GM12864 (cell line): Measurements from ENCODE around the gene SPINK8.
"Not testable (repeated sequence)": the region's sequence is repeated elsewhere in the genome, so short reads cannot be mapped to it uniquely, and the experiment has no call there.

Experiments
- DNase-seq: peaks from one replicate; pipeline ENCODE4 v3.0.0-alpha.2; 2011; ENCODE audit warnings: low read depth
- H3K4me3 ChIP-seq: 2 replicates; pipeline ENCODE4 v1.5.1; 2011; ENCODE audit warnings: mild to moderate bottlenecking, low read depth, low read length, control low read depth
- TF ChIP-seq, protein P1 (sequence below): IDR thresholded peaks from 2 replicates; pipeline ENCODE4 v1.5.1; 2011; ENCODE audit warnings: low read depth, mild to moderate bottlenecking, moderate library complexity, low read length, control low read depth, inconsistent platforms; ENCODE audit errors: missing control alignments

SPINK8 gene

DNA sequence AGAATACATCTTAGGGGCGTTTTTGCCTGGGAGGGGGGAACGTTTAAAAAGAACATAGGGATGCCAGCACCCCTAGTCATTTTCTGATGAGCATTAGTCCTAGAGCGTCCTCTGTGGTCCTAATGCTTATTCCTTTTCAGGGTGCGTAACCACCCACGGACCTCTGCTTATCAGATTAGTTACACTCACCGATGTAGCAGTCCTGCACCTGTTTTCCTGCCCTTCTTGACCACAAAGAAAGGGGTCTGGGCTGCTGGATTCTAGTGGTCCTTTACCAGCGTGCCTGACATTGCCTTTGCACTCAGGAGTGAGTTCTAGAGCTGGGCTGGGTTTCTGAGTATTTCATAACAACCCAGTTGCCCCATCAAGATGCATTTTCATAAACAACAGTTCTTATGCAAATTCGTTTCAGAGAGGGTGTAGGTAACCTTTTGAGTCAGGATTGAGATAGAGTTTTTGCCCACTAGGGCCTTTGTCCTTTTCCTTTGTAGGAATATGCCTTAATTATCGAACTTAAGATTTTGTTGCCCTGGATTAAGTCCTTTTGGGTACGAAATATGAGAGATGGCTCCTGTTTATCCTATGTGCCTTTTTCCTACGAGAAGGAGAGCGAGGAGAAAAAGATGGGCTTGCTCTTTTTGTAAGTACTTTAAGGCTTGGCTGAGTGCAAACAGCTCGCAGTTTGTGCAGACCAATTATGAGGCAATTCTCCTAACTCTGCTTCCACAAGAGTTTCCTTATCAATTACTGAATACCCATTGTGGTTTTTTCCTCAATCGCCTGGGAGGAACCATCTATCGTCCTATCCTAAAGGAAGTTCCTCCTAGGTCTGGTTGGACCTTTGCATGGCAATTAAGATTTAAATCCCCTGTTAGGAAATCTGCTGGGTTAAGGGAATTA is at the start of gene SPINK8:
Gene SPINK8 (minus strand): TSS at position 316 of the 900 bp plus-strand sequence. CDS start 5,320 bp downstream, outside the sequence.
- not testable (repeated sequence) for H3K4me3 ChIP-seq, DNase-seq

DNA sequence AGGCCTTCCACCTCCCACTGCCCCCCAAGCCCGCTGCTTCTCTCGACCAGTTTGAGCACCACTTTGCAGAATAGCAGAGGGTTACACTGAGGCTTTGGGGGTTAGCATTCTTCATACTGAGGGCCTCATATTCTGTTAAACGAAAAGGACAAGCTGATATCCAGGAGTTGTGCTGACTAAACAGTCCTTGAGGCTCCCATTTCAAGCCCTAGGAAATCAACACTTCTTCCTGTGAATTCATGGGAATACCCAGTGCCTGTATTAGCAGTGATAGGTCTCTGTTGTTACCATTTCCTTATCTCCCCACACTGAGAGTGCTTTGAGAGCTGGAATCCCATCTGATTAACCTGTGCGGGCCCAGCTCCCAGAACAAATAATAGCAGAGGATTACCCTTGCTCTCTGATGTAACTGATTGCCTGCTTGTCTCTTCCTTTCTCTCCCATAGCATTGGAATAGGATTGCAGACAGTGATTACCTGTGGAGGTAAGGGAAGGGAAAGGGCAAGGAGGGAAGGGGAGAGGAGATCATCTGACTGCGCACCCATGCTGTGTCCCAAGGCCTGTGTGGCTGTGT is 39.5 kb upstream of the SPINK8 start:
- DNase-seq = no peak
- TF ChIP-seq, protein P1, sequence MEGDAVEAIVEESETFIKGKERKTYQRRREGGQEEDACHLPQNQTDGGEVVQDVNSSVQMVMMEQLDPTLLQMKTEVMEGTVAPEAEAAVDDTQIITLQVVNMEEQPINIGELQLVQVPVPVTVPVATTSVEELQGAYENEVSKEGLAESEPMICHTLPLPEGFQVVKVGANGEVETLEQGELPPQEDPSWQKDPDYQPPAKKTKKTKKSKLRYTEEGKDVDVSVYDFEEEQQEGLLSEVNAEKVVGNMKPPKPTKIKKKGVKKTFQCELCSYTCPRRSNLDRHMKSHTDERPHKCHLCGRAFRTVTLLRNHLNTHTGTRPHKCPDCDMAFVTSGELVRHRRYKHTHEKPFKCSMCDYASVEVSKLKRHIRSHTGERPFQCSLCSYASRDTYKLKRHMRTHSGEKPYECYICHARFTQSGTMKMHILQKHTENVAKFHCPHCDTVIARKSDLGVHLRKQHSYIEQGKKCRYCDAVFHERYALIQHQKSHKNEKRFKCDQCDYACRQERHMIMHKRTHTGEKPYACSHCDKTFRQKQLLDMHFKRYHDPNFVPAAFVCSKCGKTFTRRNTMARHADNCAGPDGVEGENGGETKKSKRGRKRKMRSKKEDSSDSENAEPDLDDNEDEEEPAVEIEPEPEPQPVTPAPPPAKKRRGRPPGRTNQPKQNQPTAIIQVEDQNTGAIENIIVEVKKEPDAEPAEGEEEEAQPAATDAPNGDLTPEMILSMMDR = no peak
- H3K4me3 ChIP-seq = no peak overlapping the region

DNA sequence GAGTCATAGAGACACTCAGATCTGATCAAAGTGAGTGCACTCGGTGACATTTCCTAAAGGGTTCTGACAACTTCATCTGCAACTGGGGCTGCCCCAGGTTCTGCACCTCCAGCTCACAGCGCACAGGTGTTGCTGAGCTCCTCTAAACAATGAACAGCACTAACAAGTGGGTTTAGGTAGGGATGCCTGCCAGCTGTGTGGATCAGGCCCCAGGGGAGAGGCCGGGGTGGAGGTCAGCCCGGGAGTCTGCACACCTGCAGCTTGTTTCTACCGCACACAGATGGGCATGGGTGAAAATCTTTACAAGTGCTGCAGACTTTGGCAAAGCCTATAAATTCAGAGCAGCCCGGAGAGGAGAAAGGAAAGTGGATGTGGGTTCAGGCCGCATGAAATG is 38.9 kb upstream of the SPINK8 start:
- TF ChIP-seq, protein P1 = no peak
- no peak for DNase-seq
- H3K4me3 ChIP-seq = no peak overlapping the region

DNA sequence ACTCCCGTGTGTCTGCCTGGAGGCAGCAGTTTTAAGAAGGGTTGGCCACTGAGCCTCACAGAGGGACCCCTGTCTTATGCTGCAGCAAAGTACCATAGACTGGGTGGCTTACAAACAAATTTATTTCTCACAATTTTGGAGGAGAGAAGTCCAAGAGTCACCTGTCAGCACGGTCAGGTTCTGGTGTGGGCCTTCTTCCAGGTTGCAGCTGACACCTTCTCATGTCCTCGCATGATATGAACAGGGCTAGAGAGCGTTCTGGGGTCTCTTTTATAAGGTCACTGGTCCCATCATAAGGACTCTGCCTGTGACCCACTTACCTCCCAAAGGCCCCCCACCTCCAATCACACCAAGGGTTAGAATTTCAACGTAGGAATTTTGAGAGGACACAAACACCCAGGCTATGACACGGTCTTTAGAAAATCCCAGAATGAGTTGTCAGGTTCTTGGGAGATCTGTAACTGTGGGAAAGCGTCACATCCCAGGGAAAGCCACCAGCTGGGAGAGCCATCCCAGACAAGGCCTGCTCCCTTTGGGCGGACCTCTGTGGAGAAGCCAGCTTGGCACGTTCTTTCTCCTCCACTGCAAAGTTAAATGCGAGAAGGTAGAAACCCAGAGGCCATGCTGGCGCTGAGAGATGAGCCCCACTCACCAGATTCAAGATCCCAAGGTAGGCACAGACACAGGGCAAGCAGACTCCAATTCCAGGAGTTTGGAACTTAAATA is 38.4 kb upstream of the SPINK8 start, which contains the start of gene FBXW12:
Gene FBXW12 (plus strand): TSS at position 569 of the 726 bp plus-strand sequence. CDS start 549 bp downstream, outside the sequence.
- no peak for DNase-seq
- H3K4me3 ChIP-seq = no peak within 1 kb of the TSS
- TF ChIP-seq, protein P1 = no peak

DNA sequence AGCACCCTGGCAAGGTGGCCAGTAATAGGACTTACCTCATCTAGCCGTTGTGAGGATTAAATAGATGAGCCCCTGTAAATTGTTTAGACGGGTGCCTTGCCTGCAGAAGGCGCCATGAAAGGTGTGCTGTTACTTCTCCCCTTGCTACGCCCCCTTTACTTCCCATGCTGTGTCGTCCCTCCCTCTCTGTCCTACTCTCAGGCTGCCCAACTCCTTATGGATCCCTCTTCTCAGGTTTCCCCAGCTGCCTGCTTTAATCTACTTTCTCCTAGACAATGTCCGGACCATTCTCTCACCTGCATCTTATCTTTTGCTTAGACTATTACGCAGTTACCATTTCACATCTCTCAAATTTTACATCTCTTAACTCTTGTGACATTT is 36.9 kb upstream of the SPINK8 start:
- TF ChIP-seq, protein P1 = no peak
- no peak for DNase-seq
- no peak overlapping the region for H3K4me3 ChIP-seq

DNA sequence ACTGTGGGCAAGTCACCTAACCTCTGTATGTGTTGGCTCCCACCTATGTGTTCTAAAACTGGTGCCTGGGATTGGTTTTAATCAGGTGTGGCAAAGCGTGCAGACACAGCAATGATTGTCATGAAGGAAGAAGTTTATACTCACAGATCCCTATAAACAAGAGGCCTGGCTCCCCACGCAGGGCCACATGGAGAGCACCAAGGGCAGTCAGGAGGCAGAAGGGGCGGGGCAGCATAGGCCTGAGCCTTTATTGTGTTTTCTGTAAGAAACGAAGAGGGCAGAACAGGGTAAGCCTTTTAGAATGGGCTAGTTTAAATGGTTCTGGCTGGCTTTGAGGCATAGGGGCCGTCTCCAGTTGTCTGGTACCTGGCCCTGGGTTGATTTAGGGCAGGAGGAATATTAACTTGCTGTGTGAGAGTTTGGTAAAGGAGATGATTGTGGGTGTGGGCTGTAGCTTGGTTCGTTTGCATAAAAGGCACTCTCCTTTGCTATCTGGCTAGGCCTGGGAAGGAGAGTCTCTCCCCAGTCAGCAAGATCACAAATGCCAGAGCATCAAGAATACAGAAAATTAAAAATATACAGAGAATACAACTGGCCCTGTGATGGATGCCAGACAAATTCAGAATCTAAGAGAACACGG is 36.4 kb upstream of the SPINK8 start:
- no peak overlapping the region for H3K4me3 ChIP-seq
- no peak for DNase-seq
- TF ChIP-seq, protein P1 = no peak

DNA sequence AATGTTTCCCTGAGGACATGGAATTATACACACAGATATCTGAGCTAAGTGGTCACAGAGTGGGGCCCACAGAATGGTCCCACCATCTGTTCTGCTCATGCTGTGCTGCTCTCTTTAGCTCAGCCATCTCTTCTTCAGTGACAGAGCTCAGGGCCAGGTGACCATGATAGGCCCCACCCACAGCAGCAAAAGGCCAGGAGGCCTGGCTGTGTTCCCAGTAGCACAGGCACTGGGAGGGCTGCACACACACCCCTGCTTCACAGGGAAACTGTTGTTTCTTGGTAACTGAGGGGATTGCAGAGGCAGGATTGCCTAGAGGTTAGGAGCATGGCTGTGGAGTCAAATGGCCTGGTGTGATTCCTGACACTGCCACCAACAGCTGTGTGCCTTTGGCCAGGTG is 33.7 kb upstream of the SPINK8 start:
- no peak overlapping the region for H3K4me3 ChIP-seq
- DNase-seq = no peak
- TF ChIP-seq, protein P1 = no peak
